ENCODE measurements around the gene ZSCAN10.

ZSCAN10 gene

DNA sequence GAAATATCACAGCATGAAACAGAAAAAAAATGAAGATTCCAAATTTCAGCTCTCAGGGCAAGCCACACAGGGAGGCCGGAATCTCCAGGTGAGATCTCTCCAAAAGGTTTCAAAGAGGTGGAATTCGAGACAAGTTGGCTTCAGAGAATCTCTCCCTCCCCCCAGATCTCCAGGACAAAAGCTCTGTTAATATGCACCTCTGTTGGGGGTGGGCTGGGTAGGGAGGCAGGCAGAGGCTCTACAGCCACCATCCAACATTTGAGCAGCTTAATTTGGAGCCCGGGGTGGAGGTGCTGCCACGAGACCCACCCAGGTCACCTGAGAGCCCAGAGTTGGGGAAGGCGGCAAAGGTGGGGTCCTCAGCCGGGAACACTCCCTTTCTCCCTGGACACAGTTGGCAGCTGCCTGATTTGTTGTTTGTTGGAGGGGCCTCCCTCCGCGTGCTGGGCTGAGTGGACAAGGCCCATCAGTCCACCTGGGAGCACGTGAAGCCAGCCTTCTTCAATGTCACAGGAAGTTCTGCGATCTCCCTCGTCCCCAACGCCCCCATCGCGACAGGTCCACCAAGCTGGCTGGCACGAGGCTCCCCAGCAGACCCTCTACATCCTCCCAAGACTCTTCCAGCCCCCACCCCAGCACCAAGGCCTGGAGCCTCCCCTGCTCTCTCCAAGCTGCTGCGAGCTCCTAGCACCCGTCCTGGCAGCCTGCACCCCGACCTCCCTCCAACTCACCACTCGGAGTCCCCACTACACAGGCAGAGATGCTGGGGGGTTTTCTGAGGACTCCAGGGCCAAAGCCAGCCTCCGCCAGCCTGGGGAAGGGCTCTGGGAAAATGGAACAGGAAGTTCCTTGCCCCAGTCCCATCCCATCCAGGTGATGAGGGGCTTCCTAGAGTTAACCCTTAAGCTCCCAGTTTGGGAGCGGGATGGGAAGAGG is at the start of gene ZSCAN10:
Gene ZSCAN10 (minus strand): TSS at position 836 of the 936 bp plus-strand sequence. CDS start 6,357 bp downstream, outside the sequence.
- no peaks in the 10 kb centered on the region for H3K9me3 ChIP-seq (ENCODE audit: control insufficient read depth, insufficient read depth, low read length)
- H3K9ac ChIP-seq (ENCODE audit: low read depth, low read length), result peak within 1 kb of the TSS; percentile 97
- peak within 1 kb of the TSS; percentile 81 for H3K4me3 ChIP-seq (ENCODE audit: low read depth, low read length)
- H3K27me3 ChIP-seq (ENCODE audit: control insufficient read depth, insufficient read depth, low read length), result no peaks in the 10 kb centered on the region
- peaks cover 18% of the 10 kb centered on the region for H3K4me1 ChIP-seq (ENCODE audit: control insufficient read depth, insufficient read depth, low read length)
- peaks cover 5% of the 10 kb centered on the region for H3K36me3 ChIP-seq (ENCODE audit: control insufficient read depth, insufficient read depth, low read length)

GRCh38 chr16:3148256-3149192 is 49.4 kb upstream of the ZSCAN10 start:
- Histone ChIP-seq H3K9ac (ENCODE audit: low read depth, low read length) (no peak overlapping the region), H3K9me3 (ENCODE audit: control insufficient read depth, insufficient read depth, low read length) (no peaks in the 10 kb centered on the region), H3K4me3 (ENCODE audit: low read depth, low read length) (no peak overlapping the region), H3K36me3 (ENCODE audit: control insufficient read depth, insufficient read depth, low read length) (no peaks in the 10 kb centered on the region), H3K4me1 (ENCODE audit: control insufficient read depth, insufficient read depth, low read length) (no peaks in the 10 kb centered on the region), H3K27me3 (ENCODE audit: control insufficient read depth, insufficient read depth, low read length) (peaks cover 20% of the 10 kb centered on the region)

- Histone ChIP-seq H3K27me3 (ENCODE audit: control insufficient read depth, insufficient read depth, low read length) (peaks cover 20% of the 10 kb centered on the region), H3K4me3 (ENCODE audit: low read depth, low read length) (no peak overlapping the region), H3K9me3 (ENCODE audit: control insufficient read depth, insufficient read depth, low read length) (no peaks in the 10 kb centered on the region), H3K4me1 (ENCODE audit: control insufficient read depth, insufficient read depth, low read length) (no peaks in the 10 kb centered on the region), H3K36me3 (ENCODE audit: control insufficient read depth, insufficient read depth, low read length) (peaks cover 2% of the 10 kb centered on the region), H3K9ac (ENCODE audit: low read depth, low read length) (no peak overlapping the region)
Observed at GRCh38 chr16:3147757-3148104, 48.6 kb upstream of the ZSCAN10 start.

GRCh38 chr16:3147046-3147756 is 48.1 kb upstream of the ZSCAN10 start:
- no peak overlapping the region for H3K4me3 ChIP-seq (ENCODE audit: low read depth, low read length)
- peaks cover 20% of the 10 kb centered on the region for H3K27me3 ChIP-seq (ENCODE audit: control insufficient read depth, insufficient read depth, low read length)
- H3K4me1 ChIP-seq (ENCODE audit: control insufficient read depth, insufficient read depth, low read length), result no peaks in the 10 kb centered on the region
- no peaks in the 10 kb centered on the region for H3K9me3 ChIP-seq (ENCODE audit: control insufficient read depth, insufficient read depth, low read length)
- H3K9ac ChIP-seq (ENCODE audit: low read depth, low read length), result no peak overlapping the region
- H3K36me3 ChIP-seq (ENCODE audit: control insufficient read depth, insufficient read depth, low read length), result peaks cover 7% of the 10 kb centered on the region

DNA sequence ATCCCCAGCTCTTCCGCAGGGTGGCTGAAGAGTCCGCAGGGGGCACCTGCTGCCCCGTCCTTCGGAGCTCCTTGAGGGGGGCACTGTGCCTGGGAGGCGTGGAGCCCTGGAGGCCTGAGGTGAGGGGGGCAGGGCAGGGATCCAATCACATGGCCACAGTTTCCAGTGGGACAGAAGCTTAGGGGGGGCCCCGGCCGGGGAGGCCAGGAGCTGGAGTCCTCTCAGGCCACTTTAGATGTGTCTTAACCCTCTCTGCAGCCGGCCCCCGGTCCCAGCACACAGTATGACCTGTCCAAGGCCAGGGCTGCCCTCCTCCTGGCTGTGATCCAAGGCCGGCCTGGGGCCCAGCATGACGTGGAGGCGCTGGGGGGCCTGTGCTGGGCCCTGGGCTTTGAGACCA is 46.6 kb upstream of the ZSCAN10 start:
- peaks cover 11% of the 10 kb centered on the region for H3K36me3 ChIP-seq (ENCODE audit: control insufficient read depth, insufficient read depth, low read length)
- no peaks in the 10 kb centered on the region for H3K4me1 ChIP-seq (ENCODE audit: control insufficient read depth, insufficient read depth, low read length)
- no peak overlapping the region for H3K4me3 ChIP-seq (ENCODE audit: low read depth, low read length)
- peaks cover 20% of the 10 kb centered on the region for H3K27me3 ChIP-seq (ENCODE audit: control insufficient read depth, insufficient read depth, low read length)
- H3K9me3 ChIP-seq (ENCODE audit: control insufficient read depth, insufficient read depth, low read length), result no peaks in the 10 kb centered on the region
- H3K9ac ChIP-seq (ENCODE audit: low read depth, low read length), result no peak overlapping the region

DNA sequence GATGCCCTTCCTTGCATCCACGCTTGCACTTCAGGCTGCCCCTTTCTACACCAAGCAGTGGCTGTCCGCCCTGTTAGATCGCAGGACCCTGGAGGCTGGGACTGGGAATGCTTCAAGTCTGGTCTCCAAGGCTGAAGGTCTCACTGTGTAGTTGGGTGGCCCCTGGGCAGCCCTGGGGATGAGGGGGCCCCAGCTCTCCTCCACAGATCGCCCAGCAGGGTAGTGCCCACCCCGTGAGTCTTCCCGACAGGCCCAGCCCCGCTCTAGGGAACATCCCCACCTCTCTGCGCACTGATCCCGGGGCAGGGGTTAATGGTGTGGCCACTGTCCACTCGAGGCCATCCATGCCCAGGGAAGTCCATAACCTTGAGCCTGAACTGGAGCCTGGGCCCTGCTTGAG is 46.1 kb upstream of the ZSCAN10 start:
- Histone ChIP-seq H3K36me3 (ENCODE audit: control insufficient read depth, insufficient read depth, low read length) (peaks cover 11% of the 10 kb centered on the region), H3K4me3 (ENCODE audit: low read depth, low read length) (no peak overlapping the region), H3K27me3 (ENCODE audit: control insufficient read depth, insufficient read depth, low read length) (peaks cover 20% of the 10 kb centered on the region), H3K9ac (ENCODE audit: low read depth, low read length) (no peak overlapping the region), H3K4me1 (ENCODE audit: control insufficient read depth, insufficient read depth, low read length) (no peaks in the 10 kb centered on the region), H3K9me3 (ENCODE audit: control insufficient read depth, insufficient read depth, low read length) (no peaks in the 10 kb centered on the region)

DNA sequence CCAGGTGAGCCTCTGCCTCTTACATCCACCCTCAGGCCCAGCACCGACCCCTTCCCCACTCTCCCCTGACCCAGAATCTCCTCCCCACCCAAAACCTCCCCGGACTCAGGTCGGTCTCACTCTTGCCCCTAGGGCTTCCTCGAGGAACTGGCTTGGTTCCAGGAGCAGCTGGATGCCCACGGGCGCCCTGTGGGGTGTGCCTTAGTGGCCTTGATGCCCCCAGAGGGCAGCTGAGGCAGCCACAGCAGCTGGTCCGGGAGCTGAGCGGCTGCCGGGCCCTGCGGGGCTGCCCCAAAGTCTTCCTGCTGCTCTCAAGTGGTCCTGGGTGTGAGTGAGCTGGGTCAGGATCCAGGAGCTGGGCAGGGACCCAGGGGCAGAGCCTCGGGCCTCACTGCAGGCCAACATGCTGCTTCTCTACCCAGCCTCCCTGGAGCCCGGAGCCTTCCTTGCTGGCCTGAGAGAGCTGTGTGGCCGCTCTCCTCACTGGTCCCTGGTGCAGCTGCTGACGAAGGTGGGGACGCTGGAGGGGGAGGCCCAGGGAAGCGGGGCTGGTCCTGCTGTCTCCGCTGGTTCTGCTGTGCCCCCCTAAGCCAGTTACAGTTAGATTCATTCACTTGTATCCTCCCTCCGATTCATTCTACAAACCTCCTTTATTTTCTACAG is 45.4 kb upstream of the ZSCAN10 start:
- Histone ChIP-seq H3K4me3 (ENCODE audit: low read depth, low read length) (no peak overlapping the region), H3K9me3 (ENCODE audit: control insufficient read depth, insufficient read depth, low read length) (no peaks in the 10 kb centered on the region), H3K36me3 (ENCODE audit: control insufficient read depth, insufficient read depth, low read length) (peaks cover 11% of the 10 kb centered on the region), H3K4me1 (ENCODE audit: control insufficient read depth, insufficient read depth, low read length) (no peaks in the 10 kb centered on the region), H3K27me3 (ENCODE audit: control insufficient read depth, insufficient read depth, low read length) (peaks cover 20% of the 10 kb centered on the region), H3K9ac (ENCODE audit: low read depth, low read length) (no peak overlapping the region)

GRCh38 chr16:3143598-3144320 is 44.7 kb upstream of the ZSCAN10 start:
- Histone ChIP-seq H3K9me3 (ENCODE audit: control insufficient read depth, insufficient read depth, low read length) (no peaks in the 10 kb centered on the region), H3K4me3 (ENCODE audit: low read depth, low read length) (no peak overlapping the region), H3K36me3 (ENCODE audit: control insufficient read depth, insufficient read depth, low read length) (peaks cover 11% of the 10 kb centered on the region), H3K4me1 (ENCODE audit: control insufficient read depth, insufficient read depth, low read length) (no peaks in the 10 kb centered on the region), H3K27me3 (ENCODE audit: control insufficient read depth, insufficient read depth, low read length) (peaks cover 13% of the 10 kb centered on the region), H3K9ac (ENCODE audit: low read depth, low read length) (no peak overlapping the region)

- H3K9ac ChIP-seq (ENCODE audit: low read depth, low read length), result no peak overlapping the region
- H3K36me3 ChIP-seq (ENCODE audit: control insufficient read depth, insufficient read depth, low read length), result peaks cover 11% of the 10 kb centered on the region
- no peaks in the 10 kb centered on the region for H3K9me3 ChIP-seq (ENCODE audit: control insufficient read depth, insufficient read depth, low read length)
- H3K4me1 ChIP-seq (ENCODE audit: control insufficient read depth, insufficient read depth, low read length), result no peaks in the 10 kb centered on the region
- H3K27me3 ChIP-seq (ENCODE audit: control insufficient read depth, insufficient read depth, low read length), result peaks cover 8% of the 10 kb centered on the region
- H3K4me3 ChIP-seq (ENCODE audit: low read depth, low read length), result no peak overlapping the region
Observed at GRCh38 chr16:3143189-3143588, 44.1 kb upstream of the ZSCAN10 start.

DNA sequence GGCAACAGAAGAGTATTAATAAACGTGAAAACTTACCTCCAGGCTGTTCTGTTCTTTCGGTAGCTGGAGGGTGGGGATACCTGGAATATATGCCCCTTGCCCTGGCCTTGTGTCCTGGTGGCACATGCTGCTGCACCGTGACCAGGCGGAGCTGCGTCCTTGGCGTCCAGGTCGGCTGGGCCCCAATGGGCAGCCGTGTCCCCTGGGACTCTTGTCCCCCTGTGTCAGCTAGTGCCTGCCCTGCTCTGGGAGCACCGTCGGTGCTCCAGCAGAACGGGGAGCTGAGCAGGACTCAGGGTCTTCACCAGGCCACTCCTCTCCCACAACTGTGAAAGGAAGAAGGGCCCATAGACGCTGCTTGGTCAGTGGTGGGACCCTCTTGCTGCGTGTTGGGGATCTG is 43.7 kb upstream of the ZSCAN10 start:
- Histone ChIP-seq H3K4me1 (ENCODE audit: control insufficient read depth, insufficient read depth, low read length) (no peaks in the 10 kb centered on the region), H3K9me3 (ENCODE audit: control insufficient read depth, insufficient read depth, low read length) (no peaks in the 10 kb centered on the region), H3K9ac (ENCODE audit: low read depth, low read length) (no peak overlapping the region)

More for the DNA sequence above, 43.7 kb upstream of the ZSCAN10 start:
- H3K36me3 ChIP-seq (ENCODE audit: control insufficient read depth, insufficient read depth, low read length), result peaks cover 11% of the 10 kb centered on the region
- no peak overlapping the region for H3K4me3 ChIP-seq (ENCODE audit: low read depth, low read length)
- H3K27me3 ChIP-seq (ENCODE audit: control insufficient read depth, insufficient read depth, low read length), result peaks cover 4% of the 10 kb centered on the region

Measured in iPS-15b (cell line).